CD14-positive monocyte (primary cell): ENCODE measurements around the gene UQCRFS1. TPM values are rescaled to one million over a fixed set of nuclear protein-coding genes. Genes with fewer than 3 reads are reported as not detected.

ENCODE experiments used
- DNase-seq, 3 donors: peaks; one replicate each; pipeline ENCODE4 v3.0.0-alpha.2; 2011 to 2022
- H2AFZ ChIP-seq: 2 replicates; pipeline ENCODE4 v1.6.0; 2012; ENCODE audit warnings: mild to moderate bottlenecking, low read depth, low read length, inconsistent platforms; ENCODE audit not compliant: insufficient read depth, poor library complexity, severe bottlenecking
- H3K27ac ChIP-seq, 2 donors: 1 replicate in 1 of 2; 2 replicates in 1 of 2; pipeline ENCODE4 v1.5.1; 2012 to 2013; ENCODE audit warnings: low read length in 2 of 2, control low read depth in 1 of 2, inconsistent platforms in 1 of 2, low read depth in 1 of 2, mild to moderate bottlenecking in 1 of 2
- H3K27me3 ChIP-seq, 2 donors: one replicate each; pipeline versions ENCODE4 v1.6.0 to v1.6.1; 2011 to 2013; ENCODE audit warnings: low read length in 2 of 2; ENCODE audit not compliant: control insufficient read depth in 2 of 2, insufficient read depth in 2 of 2
- H3K36me3 ChIP-seq, 2 donors: replicated peaks in 1 of 2; 1 replicate in 1 of 2; 2 replicates in 1 of 2; pipeline versions ENCODE4 v1.5.1 to v1.6.1; 2012 to 2013; ENCODE audit warnings: low read length in 2 of 2, control low read depth in 1 of 2, inconsistent platforms in 1 of 2, mild to moderate bottlenecking in 1 of 2; ENCODE audit not compliant: insufficient read depth in 2 of 2, control insufficient read depth in 1 of 2
- H3K4me1 ChIP-seq, 2 donors: 1 replicate in 1 of 2; 2 replicates in 1 of 2; pipeline versions ENCODE4 v1.5.1 to v1.6.1; 2012 to 2013; ENCODE audit warnings: low read length in 2 of 2, control low read depth in 1 of 2, inconsistent platforms in 1 of 2, mild to moderate bottlenecking in 1 of 2, moderate library complexity in 1 of 2; ENCODE audit not compliant: insufficient read depth in 2 of 2, control insufficient read depth in 1 of 2
- H3K4me2 ChIP-seq: replicated peaks from 2 replicates; pipeline ENCODE3; 2012; ENCODE audit warnings: low read length, moderate library complexity, mild to moderate bottlenecking; ENCODE audit not compliant: poor library complexity, severe bottlenecking; ENCODE audit errors: extremely low read depth
- H3K4me3 ChIP-seq, 3 experiments: fragments of 200-600 bp in 1 of 3; sonication (generic) in 1 of 3; replicated peaks in 1 of 3; 1 replicate in 2 of 3; 2 replicates in 1 of 3; pipeline ENCODE4 v1.5.1; 2011 to 2013; ENCODE audit warnings: low read length in 3 of 3, mild to moderate bottlenecking in 3 of 3, control low read depth in 2 of 3, low read depth in 2 of 3, inconsistent platforms in 1 of 3, moderate library complexity in 1 of 3
- H3K79me2 ChIP-seq: 2 replicates; pipeline ENCODE4 v1.6.0; 2012; ENCODE audit warnings: mild to moderate bottlenecking, control low read depth, inconsistent platforms, low read length, moderate library complexity; ENCODE audit not compliant: insufficient read depth
- H3K9ac ChIP-seq: 2 replicates; pipeline ENCODE4 v1.6.0; 2017; ENCODE audit warnings: low read length, mild to moderate bottlenecking; ENCODE audit not compliant: insufficient read depth, poor library complexity, severe bottlenecking
- H3K9me3 ChIP-seq, 2 donors: replicated peaks in 1 of 2; 1 replicate in 1 of 2; 2 replicates in 1 of 2; pipeline versions ENCODE4 v1.5.1 to v1.6.1; 2012 to 2013; ENCODE audit warnings: low read length in 2 of 2, control low read depth in 1 of 2; ENCODE audit not compliant: control insufficient read depth in 1 of 2, insufficient read depth in 1 of 2
- H4K20me1 ChIP-seq: 2 replicates; pipeline ENCODE4 v1.6.0; 2012; ENCODE audit warnings: mild to moderate bottlenecking, low read length, control low read depth, moderate library complexity; ENCODE audit not compliant: insufficient read depth
- H3K27ac Mint-ChIP-seq, 7 donors: one replicate each; pipeline ENCODE4 v1.8.0; 2020; ENCODE audit warnings: mild to moderate bottlenecking in 7 of 7, mixed read lengths in 7 of 7, moderate library complexity in 6 of 7, inconsistent platforms in 2 of 7
- H3K27me3 Mint-ChIP-seq, 3 donors: one replicate each; pipeline ENCODE4 v1.8.0; 2021 to 2022; ENCODE audit warnings: low read depth in 3 of 3, mild to moderate bottlenecking in 3 of 3, mixed read lengths in 3 of 3, moderate library complexity in 3 of 3, inconsistent platforms in 1 of 3
- H3K36me3 Mint-ChIP-seq, 2 donors: one replicate each; pipeline ENCODE4 v1.8.0; 2020; ENCODE audit warnings: mixed read lengths in 2 of 2, inconsistent platforms in 1 of 2, mild to moderate bottlenecking in 1 of 2
- H3K4me1 Mint-ChIP-seq: one replicate; pipeline ENCODE4 v1.8.0; 2020; ENCODE audit warnings: mild to moderate bottlenecking, mixed read lengths
- H3K4me3 Mint-ChIP-seq, 2 donors: one replicate each; pipeline ENCODE4 v1.8.0; 2020; ENCODE audit warnings: mild to moderate bottlenecking in 2 of 2, mixed read lengths in 2 of 2, moderate library complexity in 1 of 2
- H3K9me3 Mint-ChIP-seq, 7 donors: one replicate each; pipeline ENCODE4 v1.8.0; 2020 to 2022; ENCODE audit warnings: mixed read lengths in 7 of 7, mild to moderate bottlenecking in 6 of 7, moderate library complexity in 6 of 7, inconsistent platforms in 2 of 7
- CTCF ChIP-seq: fragments of 200-600 bp; IDR thresholded peaks from one replicate; pipeline ENCODE4 v1.8.0; 2022; ENCODE audit warnings: antibody characterized with exemption, mild to moderate bottlenecking
- WGBS: methylation state at CpG from one replicate; pipeline ENCODE4 v1.1.5; 2013; ENCODE audit warnings: missing lambda C conversion rate; ENCODE audit not compliant: insufficient coverage; 5-methylcytosine and 5-hydroxymethylcytosine counted together
- intact Hi-C, 2 donors: fragments of 100-400 bp; cut with micrococcal nuclease; formaldehyde crosslinking; loops; one replicate each; pipeline versions ENCODE4 v1.15.0 to v1.15.1; 2023
- polyA plus RNA-seq, 3 donors: library from polyadenylated mRNA; depleted of rRNA in 1 of 3; unstranded in 2 of 3; stranded (reverse) in 1 of 3; fragments of 300-500 nt in 2 of 3; fragments of >200 nt in 1 of 3; fragmentation: Illumina TruSeq in 2 of 3; gene quantifications; 1 replicate in 2 of 3; 2 replicates in 1 of 3; pipeline ENCODE4 v1.2.3, GENCODE V29; 2012 to 2021

UQCRFS1 gene
- polyA plus RNA-seq, 3 donors: 26.2 to 108 (median 108) TPM

- H3K9me3 Mint-ChIP-seq: peaks cover 6 to 25% (median 12%) of the 10 kb centered on the region in 7 donors
- no peak overlapping the region for H3K4me3 Mint-ChIP-seq
- Histone ChIP-seq H3K4me3 (no peak overlapping the region), H3K27ac (no peak overlapping the region), H3K4me1 (no peaks in the 10 kb centered on the region), H3K36me3 (no peaks in the 10 kb centered on the region), H3K27me3 (no peaks in the 10 kb centered on the region), H3K9ac (no peak overlapping the region), H3K4me2 (no peak overlapping the region), H4K20me1 (no peaks in the 10 kb centered on the region), H3K79me2 (no peaks in the 10 kb centered on the region), H2AFZ (no peak overlapping the region), H3K9me3 (peaks cover 4 to 12% of the 10 kb centered on the region in 2 donors)
- intact Hi-C loops: no loop called here
- DNase-seq: no peak
- no peak overlapping the region for H3K27ac Mint-ChIP-seq
- H3K4me1 Mint-ChIP-seq: peaks cover 7% of the 10 kb centered on the region
- WGBS: 0% methylated on average over 1 of the region's 5 CpGs
- peaks cover 5 to 6% (median 5%) of the 10 kb centered on the region in 3 donors for H3K27me3 Mint-ChIP-seq
- no peaks in the 10 kb centered on the region for H3K36me3 Mint-ChIP-seq
- no peak for TF ChIP-seq CTCF
Measured at GRCh38 chr19:29193155-29193554, 19.8 kb downstream of the UQCRFS1 start.

GRCh38 chr19:29191005-29191404 lies 21.9 kb downstream of the UQCRFS1 start:
- Histone ChIP-seq H3K27me3 (no peaks in the 10 kb centered on the region), H3K79me2 (no peaks in the 10 kb centered on the region), H3K4me2 (no peak overlapping the region), H3K4me3 (no peak overlapping the region), H2AFZ (no peak overlapping the region), H3K9ac (no peak overlapping the region), H4K20me1 (no peaks in the 10 kb centered on the region), H3K36me3 (no peaks in the 10 kb centered on the region), H3K4me1 (no peaks in the 10 kb centered on the region), H3K27ac (no peak overlapping the region), H3K9me3 (no peaks in the 10 kb centered on the region)
- peaks cover 7% of the 10 kb centered on the region for H3K4me1 Mint-ChIP-seq
- no peak for DNase-seq
- 95% methylated on average over 8 of the region's 8 CpGs for WGBS
- intact Hi-C loops: no loop called here
- no peak for TF ChIP-seq CTCF
- H3K27ac Mint-ChIP-seq: no peak overlapping the region
- H3K36me3 Mint-ChIP-seq: no peaks in the 10 kb centered on the region
- peaks cover 5 to 8% (median 5%) of the 10 kb centered on the region in 3 donors for H3K27me3 Mint-ChIP-seq
- no peak overlapping the region for H3K4me3 Mint-ChIP-seq
- peaks cover 0 to 17% (median 2%) of the 10 kb centered on the region in 7 donors for H3K9me3 Mint-ChIP-seq
